Stimulated activated naive B cell treated with anti-CD40 and anti-IgM and Interleukin-4, amounts not matched to agents 10 μg/mL and 1 μg/mL and 100 μg/mL, for 72 hours (primary cell): ENCODE data around the gene GOLGA6L6.
A peak's percentile ranks its signal among the peaks of the same experiment; 100 is the strongest.
"Not testable (repeated sequence)": the region's sequence is repeated elsewhere in the genome, so short reads cannot be mapped to it uniquely, and the experiment has no call there.

ENCODE experiments used
- ATAC-seq, 2 donors: fragments of 150-1000 bp; cut with Tn5 transposase; replicated peaks; 2 replicates each; pipeline ENCODE4 v1.10.0; 2021; ENCODE audit warnings: moderate library complexity in 1 of 2
- DNase-seq: peaks from one replicate; pipeline ENCODE4 v3.0.0; 2021
- H3K27ac Mint-ChIP-seq: one replicate; pipeline ENCODE4 v1.8.0; 2022; ENCODE audit warnings: mild to moderate bottlenecking, mixed read lengths
- H3K27me3 Mint-ChIP-seq, 2 donors: one replicate each; pipeline ENCODE4 v1.8.0; 2022; ENCODE audit warnings: mixed read lengths in 2 of 2
- H3K36me3 Mint-ChIP-seq, 2 donors: one replicate each; pipeline ENCODE4 v1.8.0; 2022; ENCODE audit warnings: mixed read lengths in 2 of 2, mild to moderate bottlenecking in 1 of 2
- H3K4me1 Mint-ChIP-seq, 2 donors: one replicate each; pipeline ENCODE4 v1.8.0; 2022; ENCODE audit warnings: mixed read lengths in 2 of 2, mild to moderate bottlenecking in 1 of 2
- H3K4me3 Mint-ChIP-seq, 2 donors: one replicate each; pipeline ENCODE4 v1.8.0; 2022; ENCODE audit warnings: mild to moderate bottlenecking in 2 of 2, mixed read lengths in 2 of 2, moderate library complexity in 1 of 2
- H3K9me3 Mint-ChIP-seq, 2 donors: one replicate each; pipeline ENCODE4 v1.8.0; 2022; ENCODE audit warnings: mixed read lengths in 2 of 2, mild to moderate bottlenecking in 1 of 2

Gene GOLGA6L6

GRCh38 chr15:20541700-20542099, at the start of gene GOLGA6L6:
GOLGA6L6 (minus strand) TSS chr15:20541800; CDS start chr15:20541709, 91 bp downstream.
- not testable (repeated sequence) for H3K27me3 Mint-ChIP-seq, H3K4me3 Mint-ChIP-seq, H3K27ac Mint-ChIP-seq, H3K4me1 Mint-ChIP-seq, DNase-seq, H3K36me3 Mint-ChIP-seq, H3K9me3 Mint-ChIP-seq, ATAC-seq

DNA sequence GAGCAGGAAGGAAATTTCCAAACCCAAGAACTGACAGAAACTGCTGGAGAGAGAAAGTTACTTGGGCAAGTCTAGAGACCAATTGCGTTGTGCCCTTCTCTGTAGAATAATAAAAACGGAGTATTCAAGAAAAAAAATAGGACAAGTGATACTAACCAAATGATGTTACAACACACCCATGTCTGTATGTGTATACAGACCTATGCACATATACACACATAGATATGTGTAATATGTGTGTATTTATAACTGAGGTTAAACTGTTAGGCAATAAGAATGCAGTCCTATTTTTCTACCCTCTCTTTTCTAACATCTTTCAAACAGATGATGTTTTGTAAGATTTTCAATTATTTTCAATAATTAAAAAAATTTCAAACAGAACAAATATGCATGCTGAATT, 48.5 kb upstream of the GOLGA6L6 start:
- not testable (repeated sequence) for H3K9me3 Mint-ChIP-seq, H3K36me3 Mint-ChIP-seq, H3K27ac Mint-ChIP-seq, H3K27me3 Mint-ChIP-seq, H3K4me3 Mint-ChIP-seq, DNase-seq, H3K4me1 Mint-ChIP-seq, ATAC-seq

- not testable (repeated sequence) for H3K27me3 Mint-ChIP-seq, ATAC-seq, H3K4me3 Mint-ChIP-seq, H3K27ac Mint-ChIP-seq, DNase-seq, H3K4me1 Mint-ChIP-seq, H3K9me3 Mint-ChIP-seq, H3K36me3 Mint-ChIP-seq
These were observed 45.2 kb upstream of the GOLGA6L6 start for GRCh38 chr15:20586821-20587220.

GRCh38 chr15:20582726-20583115, 41.1 kb upstream of the GOLGA6L6 start:
- not testable (repeated sequence) for H3K27ac Mint-ChIP-seq, ATAC-seq

GRCh38 chr15:20582109-20582725, 40.6 kb upstream of the GOLGA6L6 start:
- not testable (repeated sequence) for DNase-seq, ATAC-seq, H3K4me1 Mint-ChIP-seq, H3K27me3 Mint-ChIP-seq, H3K27ac Mint-ChIP-seq, H3K9me3 Mint-ChIP-seq, H3K4me3 Mint-ChIP-seq, H3K36me3 Mint-ChIP-seq

More at GRCh38 chr15:20582726-20583115, 41.1 kb upstream of the GOLGA6L6 start:
- not testable (repeated sequence) for H3K9me3 Mint-ChIP-seq, DNase-seq, H3K36me3 Mint-ChIP-seq, H3K27me3 Mint-ChIP-seq, H3K4me3 Mint-ChIP-seq, H3K4me1 Mint-ChIP-seq

DNA sequence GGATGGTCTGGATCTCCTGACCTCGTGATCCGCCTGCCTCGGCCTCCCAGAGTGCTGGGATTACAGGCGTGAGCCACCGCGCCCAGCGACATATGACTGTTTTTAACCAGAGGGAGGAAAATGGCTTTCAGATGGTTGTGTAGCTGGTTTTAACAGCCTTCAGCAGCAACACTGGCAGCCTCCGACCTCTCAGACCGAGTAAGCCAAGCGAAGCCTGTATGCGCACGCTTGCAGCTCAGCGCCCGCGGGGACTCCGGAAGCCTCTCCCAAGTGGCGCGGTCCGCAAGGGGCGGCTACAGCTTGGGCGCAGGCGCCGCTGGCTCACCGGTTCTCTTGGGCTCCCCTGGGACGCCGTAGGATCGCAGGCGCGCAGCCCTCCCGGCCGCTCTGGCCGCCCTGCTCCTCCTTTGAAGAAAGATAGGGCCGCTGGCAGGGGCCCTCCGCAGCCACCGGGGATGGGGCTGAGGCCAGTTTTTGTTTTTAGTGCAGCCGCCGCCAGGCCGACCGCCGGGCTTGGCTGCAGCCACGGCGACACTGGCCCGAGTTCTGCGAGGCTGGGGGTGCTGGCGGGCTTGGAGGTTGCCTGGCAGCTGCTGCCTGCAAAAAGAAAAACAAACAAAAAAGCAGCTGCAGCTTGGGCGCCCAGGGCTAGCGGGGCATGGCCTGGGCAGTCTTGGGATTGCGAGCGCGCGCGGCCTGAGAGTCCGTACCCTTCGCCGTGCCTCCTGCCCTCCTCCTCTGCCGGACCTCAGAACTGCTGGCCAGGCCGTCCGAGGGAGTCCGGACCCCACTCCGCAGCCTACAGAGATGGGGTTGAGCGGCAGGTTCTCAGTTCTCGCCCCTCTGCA, 39.9 kb upstream of the GOLGA6L6 start:
- DNase-seq, H3K4me3 Mint-ChIP-seq, H3K27me3 Mint-ChIP-seq, H3K4me1 Mint-ChIP-seq, H3K9me3 Mint-ChIP-seq, H3K36me3 Mint-ChIP-seq, ATAC-seq, H3K27ac Mint-ChIP-seq: not testable (repeated sequence)

- H3K4me1 Mint-ChIP-seq, DNase-seq, H3K9me3 Mint-ChIP-seq, H3K4me3 Mint-ChIP-seq, H3K27me3 Mint-ChIP-seq, ATAC-seq, H3K36me3 Mint-ChIP-seq, H3K27ac Mint-ChIP-seq: not testable (repeated sequence)
These were observed 38.1 kb upstream of the GOLGA6L6 start for GRCh38 chr15:20579662-20580061.

GRCh38 chr15:20551289-20551688, 9.7 kb upstream of the GOLGA6L6 start:
- not testable (repeated sequence) for H3K9me3 Mint-ChIP-seq, H3K4me3 Mint-ChIP-seq, H3K4me1 Mint-ChIP-seq, H3K27ac Mint-ChIP-seq, ATAC-seq, H3K27me3 Mint-ChIP-seq, H3K36me3 Mint-ChIP-seq, DNase-seq

GRCh38 chr15:20505926-20506658, 35.5 kb downstream of the GOLGA6L6 start:
- H3K27ac Mint-ChIP-seq, ATAC-seq, H3K4me1 Mint-ChIP-seq, H3K27me3 Mint-ChIP-seq, H3K9me3 Mint-ChIP-seq, H3K36me3 Mint-ChIP-seq: not testable (repeated sequence)
- DNase-seq, result peak; percentile 1
- H3K4me3 Mint-ChIP-seq, result peak overlapping the region in 1 of 2 donors; percentile 80

DNA sequence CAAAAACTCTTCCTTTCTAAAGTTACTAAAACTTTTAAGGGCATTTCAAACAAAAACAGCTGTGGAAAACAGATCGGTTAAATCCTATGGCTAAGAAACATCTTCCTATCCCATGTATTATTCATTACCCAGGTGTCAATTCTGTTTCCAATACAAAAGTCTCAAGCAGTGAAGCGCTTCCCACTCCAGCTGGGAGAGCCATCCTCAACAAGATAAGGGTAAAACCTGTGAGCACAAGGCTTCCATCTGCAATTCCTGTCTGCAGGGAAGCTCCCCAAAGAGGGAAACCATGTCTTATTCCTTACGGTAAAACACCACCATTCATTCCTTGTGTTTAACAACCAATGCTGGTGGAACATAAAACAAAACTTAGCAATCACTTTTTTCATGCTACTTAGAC, 38.8 kb downstream of the GOLGA6L6 start:
- not testable (repeated sequence) for ATAC-seq, H3K4me1 Mint-ChIP-seq, H3K36me3 Mint-ChIP-seq

DNA sequence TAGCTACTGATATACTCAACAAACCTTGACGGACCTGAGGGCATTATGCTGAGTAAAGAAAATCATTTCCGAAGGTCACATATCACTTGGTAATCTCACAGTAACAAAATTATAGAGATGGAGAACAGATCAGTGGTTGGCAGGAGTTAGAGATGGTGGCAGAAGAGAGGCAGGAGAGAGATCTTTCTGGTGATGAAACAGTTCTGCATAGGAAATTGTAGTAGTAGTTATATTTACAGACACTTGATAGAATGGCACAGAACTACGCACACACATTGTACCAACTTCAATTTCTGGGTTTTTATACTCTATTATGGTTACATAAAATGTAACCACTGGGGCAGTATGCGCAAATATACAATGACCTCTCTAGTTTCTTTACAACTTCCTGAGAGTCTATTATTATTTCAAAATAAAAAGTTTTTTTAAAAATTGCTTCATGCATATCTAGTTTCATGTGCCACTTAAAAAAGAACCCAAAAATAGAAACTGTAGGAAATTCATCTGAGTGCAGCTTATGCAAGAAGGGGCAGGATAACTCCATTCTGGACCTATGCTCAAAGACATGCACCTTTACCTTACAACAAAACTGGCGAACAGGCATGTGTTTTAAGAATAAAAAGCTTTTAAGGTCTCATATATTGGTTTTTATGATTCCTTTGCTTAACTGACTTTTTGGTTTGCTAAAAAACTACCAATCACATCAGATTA, 39.9 kb downstream of the GOLGA6L6 start:
- not testable (repeated sequence) for ATAC-seq, H3K4me3 Mint-ChIP-seq, DNase-seq, H3K27me3 Mint-ChIP-seq, H3K4me1 Mint-ChIP-seq, H3K27ac Mint-ChIP-seq, H3K9me3 Mint-ChIP-seq, H3K36me3 Mint-ChIP-seq

More for the DNA sequence above, 38.8 kb downstream of the GOLGA6L6 start:
- H3K27me3 Mint-ChIP-seq, H3K4me3 Mint-ChIP-seq, H3K27ac Mint-ChIP-seq, DNase-seq, H3K9me3 Mint-ChIP-seq: not testable (repeated sequence)

DNA sequence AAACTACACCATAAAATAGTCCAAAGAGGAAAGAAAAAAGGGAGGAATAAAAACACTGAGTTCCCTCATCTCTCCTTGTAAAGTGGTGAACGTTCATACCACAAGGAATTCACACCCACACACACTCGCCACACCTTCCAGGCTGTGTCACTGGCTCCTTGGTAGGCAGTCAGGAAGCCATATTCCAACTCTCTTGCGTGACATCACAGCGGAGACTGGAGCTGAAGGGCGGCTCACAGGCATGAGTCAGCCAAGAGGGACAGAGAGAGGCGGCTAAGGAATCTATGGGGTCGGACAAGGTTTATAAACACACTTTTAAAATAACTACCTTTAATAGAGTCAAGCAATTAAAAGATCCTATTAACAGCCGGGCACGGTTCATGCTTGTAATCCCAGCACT, 43.8 kb downstream of the GOLGA6L6 start:
- not testable (repeated sequence) for H3K4me3 Mint-ChIP-seq, DNase-seq, ATAC-seq, H3K4me1 Mint-ChIP-seq, H3K9me3 Mint-ChIP-seq, H3K36me3 Mint-ChIP-seq, H3K27ac Mint-ChIP-seq, H3K27me3 Mint-ChIP-seq

- H3K4me3 Mint-ChIP-seq, H3K36me3 Mint-ChIP-seq, DNase-seq, ATAC-seq, H3K27ac Mint-ChIP-seq, H3K27me3 Mint-ChIP-seq, H3K4me1 Mint-ChIP-seq, H3K9me3 Mint-ChIP-seq: not testable (repeated sequence)
These were observed 48.6 kb downstream of the GOLGA6L6 start for GRCh38 chr15:20493035-20493434.

- not testable (repeated sequence) for H3K9me3 Mint-ChIP-seq, H3K4me1 Mint-ChIP-seq, H3K27ac Mint-ChIP-seq, DNase-seq, H3K27me3 Mint-ChIP-seq, ATAC-seq, H3K4me3 Mint-ChIP-seq, H3K36me3 Mint-ChIP-seq
These were observed 49.0 kb downstream of the GOLGA6L6 start for GRCh38 chr15:20492598-20492997.
